Right renal pelvis (tissue), 4 donors: ENCODE measurements around the gene LCE1C. TPM values are rescaled to one million over a fixed set of nuclear protein-coding genes. Genes with fewer than 3 reads are reported as not detected.

Experiments
- DNase-seq, 4 donors: peaks; one replicate each; pipeline ENCODE4 v3.0.0-alpha.2; 2013; ENCODE audit warnings: low read depth in 4 of 4, low spot score in 3 of 4, missing footprints in 1 of 4
- polyA plus RNA-seq, 4 donors: library from polyadenylated mRNA; unstranded; fragments of 120-200 nt; gene quantifications; one replicate each; pipeline ENCODE4 v1.2.1, GENCODE V29; 2013; ENCODE audit not compliant: insufficient read length in 4 of 4

The LCE1C gene, protein sequence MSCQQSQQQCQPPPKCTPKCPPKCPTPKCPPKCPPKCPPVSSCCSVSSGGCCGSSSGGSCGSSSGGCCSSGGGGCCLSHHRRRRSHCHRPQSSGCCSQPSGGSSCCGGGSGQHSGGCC
- polyA plus RNA-seq: not detected

GRCh38 chr1:152806576-152806975 is at the start of gene LCE1C:
LCE1C (minus strand) TSS chr1:152806651; CDS start chr1:152805478, 1,173 bp downstream.
- no peak for DNase-seq

DNA sequence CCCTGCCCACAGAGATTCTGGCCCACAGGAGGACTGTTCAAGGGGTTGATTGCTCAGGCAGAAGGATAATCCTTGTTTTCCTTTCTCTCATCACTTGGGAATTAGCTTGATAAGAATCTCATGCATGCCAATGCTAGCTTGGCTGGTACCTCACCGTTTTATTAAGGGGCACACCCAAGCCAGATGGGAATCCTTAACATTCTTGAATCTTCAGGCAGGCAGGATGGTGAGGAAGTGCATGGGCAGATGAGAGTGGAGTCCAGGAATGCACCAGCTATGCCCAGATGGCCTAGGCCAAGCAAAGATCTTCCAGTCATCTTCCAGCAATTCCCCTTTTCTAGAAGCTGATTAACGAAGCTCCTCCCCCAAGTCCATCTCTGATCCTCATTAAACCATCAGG is 49.2 kb upstream of the LCE1C start:
- no peak for DNase-seq

DNA sequence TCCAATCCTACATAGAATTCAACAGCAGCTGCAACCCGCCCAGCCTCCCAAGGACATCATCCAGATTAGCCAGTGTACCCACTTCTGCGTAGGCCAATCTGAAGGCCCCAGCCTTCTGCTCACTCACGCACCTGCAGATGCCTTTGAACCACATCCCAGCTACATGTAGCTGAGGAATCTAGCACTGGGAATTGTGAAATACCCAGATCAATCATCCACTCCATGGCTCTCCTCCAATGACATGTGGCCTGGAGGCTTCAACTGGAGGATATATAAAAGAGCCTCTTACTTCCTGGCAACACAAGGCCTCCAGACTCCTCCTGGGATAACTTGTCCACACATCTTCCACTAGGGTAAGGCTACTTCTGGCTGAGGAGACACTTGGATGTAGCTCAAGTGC is 36.1 kb upstream of the LCE1C start, which contains the start of gene LCE6A:
LCE6A (plus strand) TSS at position 301 of the 400 bp plus-strand sequence. CDS start 665 bp downstream, outside the sequence.
- no peak for DNase-seq

DNA sequence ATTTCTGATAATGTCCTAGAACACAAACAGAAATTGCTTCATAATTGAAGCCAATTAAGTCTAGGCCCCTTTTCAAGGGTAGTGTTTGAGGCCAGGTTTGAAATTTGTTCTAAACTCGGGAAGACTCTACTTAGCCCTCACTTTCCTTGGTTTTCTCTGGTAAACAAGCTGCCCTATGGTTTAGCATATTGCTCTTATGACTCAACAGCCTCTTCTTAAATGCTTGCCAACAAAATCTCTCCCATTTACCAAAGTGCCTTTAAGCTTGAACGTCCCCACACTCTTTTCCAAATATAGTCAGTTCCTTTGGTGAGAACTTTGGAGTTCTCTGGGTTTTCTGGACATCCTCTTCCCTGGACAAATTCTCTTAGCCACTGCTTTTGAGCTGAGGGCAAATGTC is 30.4 kb upstream of the LCE1C start:
- DNase-seq: no peak

GRCh38 chr1:152827173-152827572 is 20.7 kb upstream of the LCE1C start, which contains the start of gene LCE1A:
LCE1A (plus strand) TSS chr1:152827473; CDS start chr1:152827473, 0 bp downstream.
- no peak for DNase-seq

DNA sequence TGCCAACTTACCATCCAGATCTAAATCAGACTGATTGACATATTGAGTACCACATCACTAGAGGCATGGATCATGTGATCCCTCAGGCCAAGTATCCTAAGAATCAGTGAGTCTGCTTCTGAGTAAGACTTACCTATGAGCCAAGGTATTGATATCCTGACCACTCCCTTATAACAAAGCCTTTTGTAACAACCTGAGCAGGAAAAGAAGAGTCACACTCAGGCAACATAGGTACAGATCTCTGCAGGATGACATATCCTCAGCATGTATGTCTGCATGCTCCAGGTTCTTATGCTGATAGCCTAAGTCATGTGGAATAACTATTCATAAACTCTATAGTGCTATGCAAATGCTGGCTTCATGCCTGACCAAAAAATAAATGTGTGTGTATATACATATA is 18.5 kb upstream of the LCE1C start:
- DNase-seq: no peak

DNA sequence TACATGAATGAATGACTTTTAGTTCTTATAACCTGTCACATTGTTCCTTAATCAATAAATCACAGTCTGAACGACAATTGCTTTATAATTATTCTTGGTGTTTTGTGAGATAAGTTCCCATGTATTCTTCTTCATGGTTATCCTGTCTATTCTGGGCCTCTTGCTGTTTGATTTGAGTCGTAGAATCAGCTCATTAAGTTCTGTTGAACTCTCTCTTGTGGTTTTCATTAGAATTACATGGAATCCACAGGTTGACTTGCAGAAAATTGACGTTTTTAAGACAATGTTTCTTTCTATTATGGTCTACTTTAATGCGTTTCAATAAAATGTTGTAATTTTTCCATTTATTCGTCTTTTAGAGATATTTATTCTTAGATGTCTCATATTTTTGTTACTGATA is 16.8 kb upstream of the LCE1C start:
- no peak for DNase-seq

- DNase-seq: no peak
These were observed 10.9 kb upstream of the LCE1C start for GRCh38 chr1:152817309-152817708.

GRCh38 chr1:152811671-152812070 is 5.2 kb upstream of the LCE1C start, which contains the start of gene LCE1B:
LCE1B (plus strand) TSS chr1:152811971; CDS start chr1:152812447, 476 bp downstream.
- no peak for DNase-seq

DNA sequence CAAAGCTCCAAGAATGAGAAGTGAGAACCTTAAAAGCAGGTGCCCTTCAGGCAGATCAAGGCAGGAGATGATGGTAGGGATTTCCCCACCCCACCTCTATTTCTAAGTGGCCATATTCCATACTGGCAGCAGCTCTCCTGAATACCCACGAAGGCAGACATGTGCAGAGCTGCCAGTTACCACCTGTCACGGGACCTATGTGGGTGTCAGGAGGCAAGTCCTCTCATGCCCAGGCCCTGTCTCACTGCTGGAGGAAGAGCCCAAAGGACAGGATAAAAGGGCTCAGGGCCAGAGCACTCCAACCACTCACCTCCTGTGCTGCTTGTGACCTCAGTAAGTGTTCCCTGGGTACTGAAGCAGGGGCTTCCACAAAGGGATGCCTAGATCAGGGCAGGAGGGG is 4.6 kb upstream of the LCE1C start:
- no peak for DNase-seq

- DNase-seq: no peak
These were observed 5.1 kb downstream of the LCE1C start for GRCh38 chr1:152801333-152801732.

DNA sequence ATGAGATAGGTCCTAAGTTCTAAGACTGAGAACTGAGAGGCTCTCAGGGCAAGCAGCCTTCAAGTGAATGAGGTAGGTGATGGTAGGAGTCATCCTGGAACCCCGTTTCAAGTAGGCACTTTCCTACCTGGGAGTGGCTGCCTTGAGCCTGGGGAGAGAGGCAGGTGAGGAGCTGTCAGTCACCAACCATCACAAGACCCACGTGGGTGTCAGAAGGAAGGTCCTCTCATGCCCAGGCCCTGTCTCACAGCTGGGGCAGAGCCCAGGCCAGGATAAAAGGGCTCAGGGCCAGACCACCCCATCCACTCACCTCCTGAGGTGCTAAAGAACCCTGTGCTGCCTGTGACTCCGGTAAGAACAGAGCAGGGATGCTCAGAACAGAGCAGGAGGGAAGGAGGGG is 10.0 kb downstream of the LCE1C start, which contains the start of gene LCE1D:
LCE1D (plus strand) TSS at position 301 of the 400 bp plus-strand sequence. CDS start 1,074 bp downstream, outside the sequence.
- DNase-seq: no peak

DNA sequence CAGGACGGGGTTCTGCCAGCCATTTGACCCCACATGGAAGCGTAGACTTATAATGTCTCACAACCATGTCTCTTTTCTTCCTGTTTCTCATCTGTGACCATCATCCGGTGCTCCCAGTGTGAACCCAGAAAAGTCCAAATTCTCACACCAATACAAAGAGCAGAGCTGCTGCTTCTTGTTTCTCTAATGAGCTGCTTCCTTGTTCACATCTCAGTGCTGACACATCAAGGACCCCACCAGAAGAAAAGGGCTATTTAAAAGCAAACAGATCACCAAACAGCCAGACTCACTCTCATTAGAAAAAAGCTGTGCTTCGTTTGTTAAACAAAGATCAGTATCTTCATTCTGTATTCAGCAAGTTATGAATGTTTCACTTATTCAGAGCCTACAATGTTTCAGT is 10.8 kb downstream of the LCE1C start:
- no peak for DNase-seq

DNA sequence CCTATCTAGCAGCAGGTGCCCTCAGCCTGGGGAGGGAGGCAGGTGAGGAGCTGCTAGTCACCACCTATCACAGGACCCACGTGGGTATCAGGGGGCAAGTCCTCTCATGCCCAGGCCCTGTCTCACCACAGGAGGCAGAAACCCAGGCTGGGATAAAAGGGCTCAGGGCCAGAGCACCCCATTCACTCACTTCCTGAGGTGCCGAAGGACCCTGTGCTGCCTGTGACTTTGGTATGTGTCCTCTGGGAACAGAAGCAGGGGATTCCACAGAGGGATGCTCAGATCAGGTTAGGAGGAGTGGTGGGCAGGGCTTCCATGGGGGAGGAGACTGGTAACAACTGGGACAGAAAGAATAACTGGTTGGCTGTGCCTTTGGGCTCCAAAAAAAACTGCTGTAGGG is 20.4 kb downstream of the LCE1C start, which contains the start of gene LCE1E:
LCE1E (plus strand) TSS at position 181 of the 400 bp plus-strand sequence. CDS start 1,043 bp downstream, outside the sequence.
- no peak for DNase-seq

- DNase-seq: no peak
These were observed 23.4 kb downstream of the LCE1C start for GRCh38 chr1:152783095-152783494.

GRCh38 chr1:152777510-152778137 is 28.8 kb downstream of the LCE1C start:
- no peak for DNase-seq

- DNase-seq: no peak
These were observed 30.1 kb downstream of the LCE1C start for GRCh38 chr1:152776361-152776760.

DNA sequence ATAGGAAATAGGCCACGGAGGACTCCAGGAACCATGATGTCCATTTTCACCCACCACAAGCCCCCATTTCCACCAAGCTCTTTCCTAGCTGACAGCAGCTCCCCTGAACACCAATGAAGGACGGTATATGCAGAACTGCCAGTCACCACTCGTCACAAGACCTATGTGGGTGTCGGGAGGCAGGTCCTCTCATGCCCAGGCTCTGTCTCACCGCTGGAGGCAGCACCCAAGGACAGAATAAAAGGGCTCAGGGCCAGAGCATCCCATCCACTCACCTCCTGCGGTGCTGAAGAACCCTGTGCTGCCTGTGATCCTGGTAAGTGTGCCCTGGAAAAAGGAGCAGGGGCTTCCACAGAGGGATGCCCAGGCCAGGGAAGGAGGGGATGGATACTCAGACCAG is 31.6 kb downstream of the LCE1C start, which contains the start of gene LCE1F:
LCE1F (plus strand) TSS at position 266 of the 400 bp plus-strand sequence. CDS start 1,232 bp downstream, outside the sequence.
- no peak for DNase-seq

GRCh38 chr1:152770411-152770810 is 36.0 kb downstream of the LCE1C start:
- DNase-seq: no peak

DNA sequence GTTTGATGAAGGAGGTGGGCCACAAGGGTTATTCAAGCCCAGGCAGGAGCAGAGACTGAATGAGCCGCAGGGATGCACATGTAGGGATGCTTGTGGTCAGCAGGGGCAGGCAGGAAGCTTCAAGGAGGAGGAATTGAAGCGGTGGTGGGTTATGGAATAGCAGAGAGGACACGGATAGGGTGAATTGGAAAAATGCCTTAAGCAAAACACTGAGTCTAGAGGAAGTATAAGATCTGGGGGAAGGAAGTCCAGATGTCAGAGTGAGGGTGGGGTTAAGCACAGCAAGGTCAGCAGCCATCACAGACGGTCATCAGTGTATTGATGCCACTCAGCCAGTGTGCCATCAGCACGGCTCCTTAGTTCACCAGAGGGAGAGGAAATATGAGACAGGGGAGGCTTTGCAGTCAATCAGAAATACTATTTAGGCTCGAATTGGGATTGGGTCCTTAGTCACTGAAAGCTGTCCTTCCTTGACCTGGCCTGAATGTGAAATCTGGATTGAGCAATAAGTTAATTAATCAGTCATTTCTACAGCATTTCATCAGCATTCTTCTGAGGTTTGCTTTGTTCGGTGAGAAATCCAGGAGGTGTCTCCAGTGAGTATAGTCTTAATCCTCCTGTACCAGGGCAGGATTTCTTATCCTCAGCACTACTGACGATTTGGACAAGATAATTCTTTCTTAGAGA is 37.5 kb downstream of the LCE1C start:
- no peak for DNase-seq

- no peak for DNase-seq
These were observed 44.7 kb downstream of the LCE1C start for GRCh38 chr1:152761609-152762213.
